K562 (cell line): ENCODE measurements around the gene PRR7. TPM values are rescaled to one million over a fixed set of nuclear protein-coding genes. Genes with fewer than 3 reads are reported as not detected.

Source experiments
- ADNP ChIP-seq: fragments of 200-800 bp; sonication (Bioruptor generic); IDR thresholded peaks from 2 replicates; pipeline ENCODE4 v1.6.1; 2016; ENCODE audit warnings: missing genetic modification characterization, missing compliant biosample characterization
- CBX8 ChIP-seq: fragments of 200-600 bp; sonication (generic); IDR thresholded peaks from 2 replicates; pipeline ENCODE4 v1.6.1; 2012; ENCODE audit warnings: borderline replicate concordance, mixed run types, low read depth, mild to moderate bottlenecking, moderate library complexity, mixed read lengths, low read length, control low read depth, inconsistent platforms; ENCODE audit not compliant: poor library complexity, severe bottlenecking; ENCODE audit errors: extremely low read depth
- MAZ ChIP-seq, 2 experiments: fragments of 450-650 bp in 1 of 2; sonication (generic) in 1 of 2; formaldehyde crosslinking; IDR thresholded peaks in 1 of 2; conservative IDR thresholded peaks in 1 of 2; 2 replicates each; pipeline versions ENCODE4 v1.4.0 to v1.5.0; 2020; ENCODE audit warnings: mild to moderate bottlenecking in 1 of 2, missing genetic modification reagents in 1 of 2
- MEF2A ChIP-seq: IDR thresholded peaks from 2 replicates; pipeline ENCODE4 v1.6.1; 2011; ENCODE audit warnings: low read depth, mild to moderate bottlenecking, low read length, moderate library complexity; ENCODE audit not compliant: control insufficient read depth
- MYBL2 ChIP-seq, 2 experiments: fragments of 450-650 bp in 1 of 2; sonication (generic) in 1 of 2; formaldehyde crosslinking in 1 of 2; IDR thresholded peaks; 2 replicates each; pipeline versions ENCODE4 v1.6.1 to v1.8.1; 2017 to 2022; ENCODE audit warnings: borderline replicate concordance in 1 of 2, inconsistent platforms in 1 of 2, low read depth in 1 of 2, mild to moderate bottlenecking in 1 of 2, missing genetic modification reagents in 1 of 2, moderate library complexity in 1 of 2
- NFATC3 ChIP-seq: fragments of 450-650 bp; IDR thresholded peaks from 2 replicates; pipeline ENCODE4 v1.6.1; 2017; ENCODE audit warnings: mild to moderate bottlenecking
- NR2C2 ChIP-seq, 2 experiments: fragments of 200-800 bp in 1 of 2; sonication (Bioruptor generic) in 1 of 2; sonication (generic) in 1 of 2; formaldehyde crosslinking in 1 of 2; IDR thresholded peaks; 2 replicates each; pipeline versions ENCODE4 v1.6.1 to v1.8.0; 2016 to 2022; ENCODE audit warnings: mild to moderate bottlenecking in 1 of 2, missing compliant biosample characterization in 1 of 2, missing genetic modification characterization in 1 of 2, missing genetic modification reagents in 1 of 2
- POLR2AphosphoS2 ChIP-seq: IDR thresholded peaks from 2 replicates; pipeline ENCODE4 v1.6.1; 2012; ENCODE audit warnings: low read length, improper control_type of control experiment
- POLR2B ChIP-seq: fragments of 450-650 bp; IDR thresholded peaks from 2 replicates; pipeline ENCODE4 v1.6.1; 2018; ENCODE audit warnings: low read depth; ENCODE audit not compliant: partially characterized antibody
- PTRF ChIP-seq: fragments of 450-650 bp; IDR thresholded peaks from 2 replicates; pipeline ENCODE4 v1.6.1; 2016; ENCODE audit warnings: mild to moderate bottlenecking, missing genetic modification characterization, missing compliant biosample characterization
- RFX5 ChIP-seq: IDR thresholded peaks from 2 replicates; pipeline ENCODE4 v1.6.1; 2011; ENCODE audit warnings: low read depth, mild to moderate bottlenecking, improper control_type of control experiment, low read length
- TCFL5 ChIP-seq: fragments of 250-450 bp; sonication (Bioruptor Pico); conservative IDR thresholded peaks from 2 replicates; pipeline ENCODE4 v1.6.1; 2021; ENCODE audit warnings: mild to moderate bottlenecking, moderate library complexity, matching md5 sums
- YY1 ChIP-seq, 3 experiments: IDR thresholded peaks; 2 replicates each; pipeline ENCODE4 v1.6.1; 2011; ENCODE audit warnings: low read length in 2 of 3, mild to moderate bottlenecking in 2 of 3, moderate library complexity in 2 of 3, borderline replicate concordance in 1 of 3, control low read depth in 1 of 3, low read depth in 1 of 3; ENCODE audit not compliant: insufficient read depth in 3 of 3, insufficient replicate concordance in 2 of 3, control insufficient read depth in 1 of 3, insufficient read length in 1 of 3; ENCODE audit errors: extremely low read depth in 1 of 3
- ZNF239 ChIP-seq: fragments of 250-450 bp; sonication (Bioruptor Pico); IDR thresholded peaks from 2 replicates; pipeline ENCODE4 v1.4.0; 2020; ENCODE audit warnings: mild to moderate bottlenecking
- ZNF57 ChIP-seq: fragments of 450-650 bp; formaldehyde crosslinking; IDR thresholded peaks from 2 replicates; pipeline ENCODE4 v1.4.0; 2020; ENCODE audit warnings: mild to moderate bottlenecking, moderate library complexity
- ZNF766 ChIP-seq: fragments of 200-800 bp; sonication (Bioruptor generic); conservative IDR thresholded peaks from 2 replicates; pipeline ENCODE4 v1.6.1; 2016; ENCODE audit warnings: missing genetic modification characterization, missing compliant biosample characterization
- polyA plus RNA-seq, 8 experiments: library from polyadenylated mRNA; depleted of rRNA in 4 of 8; stranded (reverse) in 5 of 8; unstranded in 3 of 8; fragments of >200 nt; fragmentation: Nextera tagmentation in 2 of 8; fragmentation: Illumina TruSeq in 1 of 8; extraction: Ambion mirVana in 2 of 8; extraction: Trizol in 1 of 8; gene quantifications; 2 replicates each; pipeline versions ENCODE4 v1.2.1 to v1.2.3, GENCODE V29; 2011 to 2014; ENCODE audit warnings: inconsistent platforms in 1 of 8, missing spikeins in 1 of 8
- total RNA-seq, 7 experiments: library from RNA; depleted of rRNA in 6 of 7; stranded (reverse); fragments of >200 nt in 6 of 7; fragmentation: Illumina TruSeq in 2 of 7; extraction: Trizol in 2 of 7; gene quantifications; 2 replicates each; pipeline versions ENCODE4 v1.2.1 to v1.2.3, GENCODE V29; 2011 to 2021; ENCODE audit warnings: low replicate concordance in 1 of 7
- TF ChIP-seq, protein P1 (sequence below): fragments of 250-450 bp; sonication (Bioruptor Pico); IDR thresholded peaks from 2 replicates; pipeline ENCODE4 v1.4.0; 2020; ENCODE audit warnings: mild to moderate bottlenecking, moderate library complexity, borderline replicate concordance
- TF ChIP-seq, protein P2 (sequence below): fragments of 450-650 bp; formaldehyde crosslinking; IDR thresholded peaks from 2 replicates; pipeline ENCODE4 v1.4.0; 2020; ENCODE audit warnings: mild to moderate bottlenecking
- TF ChIP-seq, protein P3 (sequence below): sonication (generic); formaldehyde crosslinking; IDR thresholded peaks from 2 replicates; pipeline ENCODE4 v1.8.1; 2023; ENCODE audit warnings: mild to moderate bottlenecking, missing genetic modification reagents

Gene PRR7
- total and polyA plus RNA-seq, 9 of the 15 experiments (the other 6 are each of a cell fraction or from before 2014, with no cell fraction given) = 0.80 to 11.3 (median 10.4) TPM; not detected in 4

DNA sequence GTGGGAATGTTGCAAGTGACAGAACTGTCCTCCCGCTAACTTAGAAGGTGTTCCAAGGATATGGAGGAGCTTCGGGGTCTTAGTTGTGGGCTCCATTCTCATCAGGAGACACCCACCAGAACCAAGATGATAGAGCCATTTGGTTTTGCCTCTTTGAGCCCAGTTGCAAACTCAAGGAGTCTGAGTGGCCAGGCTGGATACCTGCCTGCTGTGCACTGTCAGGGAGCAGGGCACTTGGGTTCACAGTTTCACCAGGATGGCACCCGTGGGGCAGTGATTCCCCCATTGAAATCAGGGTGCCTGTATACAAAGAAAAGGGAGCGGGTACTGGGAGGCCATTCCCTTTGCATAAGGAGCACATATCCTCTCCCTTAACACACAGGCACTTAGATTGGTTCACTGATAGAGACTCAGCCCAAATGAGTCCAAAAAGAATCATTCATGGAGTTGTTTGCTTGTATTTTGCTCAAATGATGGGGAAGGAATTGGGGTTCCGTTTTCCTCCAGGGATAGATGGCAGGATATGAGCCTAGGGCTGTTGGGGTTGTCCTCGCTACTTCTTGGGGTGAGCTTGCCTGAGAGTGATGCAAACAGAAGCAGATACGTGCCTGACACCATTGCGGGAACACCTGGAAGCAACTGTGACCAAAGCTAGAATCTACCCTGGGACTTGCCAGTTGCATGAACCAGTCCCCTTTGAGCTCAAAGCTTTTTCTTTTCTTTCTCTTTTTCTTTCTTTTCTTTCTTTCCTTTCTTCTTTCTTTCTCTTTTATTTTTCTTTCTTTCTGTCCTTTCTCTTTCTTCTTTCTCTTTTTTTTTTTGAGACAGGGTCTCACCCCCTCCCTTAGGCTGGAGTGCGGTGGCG lies 1.3 kb upstream of the PRR7 start (continued):
- TF ChIP-seq, protein P1, sequence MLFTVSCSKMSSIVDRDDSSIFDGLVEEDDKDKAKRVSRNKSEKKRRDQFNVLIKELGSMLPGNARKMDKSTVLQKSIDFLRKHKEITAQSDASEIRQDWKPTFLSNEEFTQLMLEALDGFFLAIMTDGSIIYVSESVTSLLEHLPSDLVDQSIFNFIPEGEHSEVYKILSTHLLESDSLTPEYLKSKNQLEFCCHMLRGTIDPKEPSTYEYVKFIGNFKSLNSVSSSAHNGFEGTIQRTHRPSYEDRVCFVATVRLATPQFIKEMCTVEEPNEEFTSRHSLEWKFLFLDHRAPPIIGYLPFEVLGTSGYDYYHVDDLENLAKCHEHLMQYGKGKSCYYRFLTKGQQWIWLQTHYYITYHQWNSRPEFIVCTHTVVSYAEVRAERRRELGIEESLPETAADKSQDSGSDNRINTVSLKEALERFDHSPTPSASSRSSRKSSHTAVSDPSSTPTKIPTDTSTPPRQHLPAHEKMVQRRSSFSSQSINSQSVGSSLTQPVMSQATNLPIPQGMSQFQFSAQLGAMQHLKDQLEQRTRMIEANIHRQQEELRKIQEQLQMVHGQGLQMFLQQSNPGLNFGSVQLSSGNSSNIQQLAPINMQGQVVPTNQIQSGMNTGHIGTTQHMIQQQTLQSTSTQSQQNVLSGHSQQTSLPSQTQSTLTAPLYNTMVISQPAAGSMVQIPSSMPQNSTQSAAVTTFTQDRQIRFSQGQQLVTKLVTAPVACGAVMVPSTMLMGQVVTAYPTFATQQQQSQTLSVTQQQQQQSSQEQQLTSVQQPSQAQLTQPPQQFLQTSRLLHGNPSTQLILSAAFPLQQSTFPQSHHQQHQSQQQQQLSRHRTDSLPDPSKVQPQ (CRISPR knock-in tag) = no peak
- no peak for TF ChIP-seq MAZ (CRISPR knock-in tag; conservative IDR thresholded peaks at IDR 0.05 in 1 of 2, IDR thresholded peaks at IDR 0.05 in 1 of 2)
- no peak for TF ChIP-seq ADNP
- TF ChIP-seq, protein P2, sequence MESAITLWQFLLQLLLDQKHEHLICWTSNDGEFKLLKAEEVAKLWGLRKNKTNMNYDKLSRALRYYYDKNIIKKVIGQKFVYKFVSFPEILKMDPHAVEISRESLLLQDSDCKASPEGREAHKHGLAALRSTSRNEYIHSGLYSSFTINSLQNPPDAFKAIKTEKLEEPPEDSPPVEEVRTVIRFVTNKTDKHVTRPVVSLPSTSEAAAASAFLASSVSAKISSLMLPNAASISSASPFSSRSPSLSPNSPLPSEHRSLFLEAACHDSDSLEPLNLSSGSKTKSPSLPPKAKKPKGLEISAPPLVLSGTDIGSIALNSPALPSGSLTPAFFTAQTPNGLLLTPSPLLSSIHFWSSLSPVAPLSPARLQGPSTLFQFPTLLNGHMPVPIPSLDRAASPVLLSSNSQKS = no peak
- TF ChIP-seq, protein P3, sequence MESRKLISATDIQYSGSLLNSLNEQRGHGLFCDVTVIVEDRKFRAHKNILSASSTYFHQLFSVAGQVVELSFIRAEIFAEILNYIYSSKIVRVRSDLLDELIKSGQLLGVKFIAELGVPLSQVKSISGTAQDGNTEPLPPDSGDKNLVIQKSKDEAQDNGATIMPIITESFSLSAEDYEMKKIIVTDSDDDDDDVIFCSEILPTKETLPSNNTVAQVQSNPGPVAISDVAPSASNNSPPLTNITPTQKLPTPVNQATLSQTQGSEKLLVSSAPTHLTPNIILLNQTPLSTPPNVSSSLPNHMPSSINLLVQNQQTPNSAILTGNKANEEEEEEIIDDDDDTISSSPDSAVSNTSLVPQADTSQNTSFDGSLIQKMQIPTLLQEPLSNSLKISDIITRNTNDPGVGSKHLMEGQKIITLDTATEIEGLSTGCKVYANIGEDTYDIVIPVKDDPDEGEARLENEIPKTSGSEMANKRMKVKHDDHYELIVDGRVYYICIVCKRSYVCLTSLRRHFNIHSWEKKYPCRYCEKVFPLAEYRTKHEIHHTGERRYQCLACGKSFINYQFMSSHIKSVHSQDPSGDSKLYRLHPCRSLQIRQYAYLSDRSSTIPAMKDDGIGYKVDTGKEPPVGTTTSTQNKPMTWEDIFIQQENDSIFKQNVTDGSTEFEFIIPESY = no peak
- TF ChIP-seq POLR2B = peak; percentile 59
- peak; percentile 61 for TF ChIP-seq POLR2AphosphoS2
- no peak for TF ChIP-seq CBX8
- TF ChIP-seq NFATC3 = no peak
- TF ChIP-seq YY1 (IDR thresholded peaks at IDR 0.05; ENCODE audit: borderline replicate concordance in 1 of 3, control insufficient read depth in 1 of 3, extremely low read depth in 1 of 3, insufficient read depth in 3 of 3, insufficient read length in 1 of 3, insufficient replicate concordance in 2 of 3, low read depth in 1 of 3, low read length in 2 of 3) = peak in 1 of 3 experiments; percentile 14
- TF ChIP-seq PTRF (tag) = no peak
- TF ChIP-seq RFX5 = no peak
- TF ChIP-seq NR2C2 (CRISPR knock-in tag; IDR thresholded peaks at IDR 0.05) = no peak
- no peak for TF ChIP-seq NR2C2 (tag; IDR thresholded peaks at IDR 0.05)
- no peak for TF ChIP-seq ZNF57 (CRISPR knock-in tag)
- TF ChIP-seq ZNF239 = no peak
- TF ChIP-seq MEF2A = no peak
- TF ChIP-seq ZNF766 = no peak
- TF ChIP-seq MYBL2 (IDR thresholded peaks at IDR 0.05; ENCODE audit: low read depth) = no peak
- no peak for TF ChIP-seq MYBL2 (CRISPR knock-in tag; IDR thresholded peaks at IDR 0.05; ENCODE audit: borderline replicate concordance)
- TF ChIP-seq TCFL5 (CRISPR knock-in tag) = no peak
